HCT116 (cell line): ENCODE data around the gene HIRIP3. TPM values are rescaled to one million over a fixed set of nuclear protein-coding genes. Genes with fewer than 3 reads are reported as not detected.
A peak's percentile ranks its signal among the peaks of the same experiment; 100 is the strongest.

ENCODE experiments used
- ATAC-seq: fragments of 200-7000 bp; cut with Tn5 transposase; 2 replicates; pipeline ENCODE4 v1.9.1; 2020; ENCODE audit warnings: mild to moderate bottlenecking, moderate library complexity
- BruUV-seq: library from RNA; stranded (reverse); fragments of 400-500 nt; replicated peaks from 2 replicates; lab custom pipeline; 2021; lab: Mats Ljungman, UMichigan
- CTCF ChIA-PET: fragments of 300-600 bp; sonication (Branson Sonifier 250); formaldehyde crosslinking; loops from one replicate; lab custom pipeline; 2021; ENCODE audit warnings: antibody characterized with exemption; lab: Charles Lee
- POLR2A ChIA-PET: fragments of 300-600, 350-600 bp; sonication (Branson Sonifier 250); formaldehyde crosslinking; loops from one replicate; lab custom pipeline; 2021; ENCODE audit warnings: antibody characterized with exemption; lab: Charles Lee
- RAD21 ChIA-PET, 2 experiments: fragments of 300-600 bp; sonication (Branson Sonifier 250); formaldehyde crosslinking; loops; one replicate each; lab custom pipeline; 2023; ENCODE audit warnings: low total read pairs in 2 of 2; ENCODE audit not compliant: uncharacterized antibody in 2 of 2, unreplicated experiment in 2 of 2, low non-redundant PET in 1 of 2; lab: Charles Lee
- DNase-seq: peaks from one replicate; pipeline ENCODE4 v3.0.0-alpha.2; 2010; ENCODE audit warnings: low read depth, low spot score
- H2AFZ ChIP-seq: fragments of 200-600 bp; shearing (Covaris generic), sonication (generic); 2 replicates; pipeline ENCODE4 v1.6.1; 2017; ENCODE audit warnings: low read depth, mixed run types, mixed read lengths, antibody characterized with exemption, low read length; ENCODE audit not compliant: poor library complexity, severe bottlenecking
- H3K27ac ChIP-seq: 2 replicates; pipeline ENCODE4 v1.5.1; 2012; ENCODE audit warnings: low read depth, low read length
- H3K27me3 ChIP-seq: fragments of 200-600 bp; sonication (generic); 2 replicates; pipeline ENCODE4 v1.6.1; 2016; ENCODE audit warnings: mixed run types, low read length, mixed read lengths; ENCODE audit not compliant: insufficient read depth
- H3K36me3 ChIP-seq, 2 experiments: fragments of 200-500 bp in 1 of 2; fragments of 200-600 bp in 1 of 2; sonication (Bioruptor generic) in 1 of 2; sonication (generic) in 1 of 2; 2 replicates each; pipeline versions ENCODE4 v1.5.1 to v1.6.1; 2014 to 2016; ENCODE audit warnings: low read length in 2 of 2, inconsistent platforms in 1 of 2, mixed read lengths in 1 of 2, mixed run types in 1 of 2; ENCODE audit not compliant: insufficient read depth in 2 of 2, control insufficient read depth in 1 of 2
- H3K4me1 ChIP-seq, 2 experiments: fragments of 200-600 bp in 1 of 2; sonication (generic) in 1 of 2; 2 replicates each; pipeline versions ENCODE4 v1.5.1 to v1.6.1; 2012 to 2017; ENCODE audit warnings: low read length in 2 of 2, inconsistent platforms in 1 of 2, mild to moderate bottlenecking in 1 of 2, mixed read lengths in 1 of 2, mixed run types in 1 of 2, moderate library complexity in 1 of 2; ENCODE audit not compliant: insufficient read depth in 2 of 2, control insufficient read depth in 1 of 2
- H3K4me2 ChIP-seq: fragments of 200-600 bp; sonication (generic); 2 replicates; pipeline ENCODE4 v1.6.1; 2017; ENCODE audit warnings: mixed run types, low read length, mixed read lengths
- H3K4me3 ChIP-seq, 2 experiments: fragments of 200-600 bp in 1 of 2; sonication (generic) in 1 of 2; replicated peaks in 1 of 2; 2 replicates each; pipeline ENCODE4 v1.5.1; 2011 to 2016; ENCODE audit warnings: low read length in 2 of 2, control low read depth in 1 of 2, low read depth in 1 of 2, mild to moderate bottlenecking in 1 of 2, mixed read lengths in 1 of 2, mixed run types in 1 of 2
- H3K79me2 ChIP-seq: fragments of 200-600 bp; sonication (generic); 2 replicates; pipeline ENCODE4 v1.6.1; 2017; ENCODE audit warnings: mild to moderate bottlenecking, mixed run types, low read length, moderate library complexity, mixed read lengths; ENCODE audit not compliant: insufficient read depth
- H3K9ac ChIP-seq: fragments of 200-600 bp; sonication (generic); 2 replicates; pipeline ENCODE4 v1.6.1; 2016; ENCODE audit warnings: low read length, mixed read lengths
- H3K9me2 ChIP-seq: fragments of 200-600 bp; sonication (generic), shearing (Covaris generic); 2 replicates; pipeline ENCODE4 v1.6.1; 2017; ENCODE audit warnings: mixed run types, mild to moderate bottlenecking, moderate library complexity; ENCODE audit not compliant: insufficient read depth
- H3K9me3 ChIP-seq, 2 experiments: fragments of 200-500 bp in 1 of 2; fragments of 200-600 bp in 1 of 2; sonication (Bioruptor generic) in 1 of 2; sonication (generic) in 1 of 2; 2 replicates each; pipeline ENCODE4 v1.6.1; 2014 to 2017; ENCODE audit warnings: low read length in 2 of 2, mixed read lengths in 2 of 2, inconsistent platforms in 1 of 2, low read depth in 1 of 2, mild to moderate bottlenecking in 1 of 2, mixed run types in 1 of 2, moderate library complexity in 1 of 2; ENCODE audit not compliant: control insufficient read depth in 1 of 2, insufficient read depth in 1 of 2
- H4K20me1 ChIP-seq: fragments of 200-600 bp; sonication (generic), shearing (Covaris generic); 2 replicates; pipeline ENCODE4 v1.6.1; 2017; ENCODE audit warnings: mixed run types, mild to moderate bottlenecking, moderate library complexity; ENCODE audit not compliant: insufficient read depth
- CBX3 ChIP-seq: IDR thresholded peaks from 2 replicates; pipeline ENCODE4 v1.6.1; 2012; ENCODE audit warnings: low read depth
- CEBPB ChIP-seq: IDR thresholded peaks from 2 replicates; pipeline ENCODE4 v1.6.1; 2012; ENCODE audit warnings: low read depth
- CTCF ChIP-seq, 3 experiments: fragments of 200-600 bp in 1 of 3; sonication (generic) in 1 of 3; IDR thresholded peaks in 2 of 3; conservative IDR thresholded peaks in 1 of 3; 2 replicates each; pipeline ENCODE4 v1.5.1; 2012 to 2017; ENCODE audit warnings: low read depth in 2 of 3, low read length in 2 of 3, antibody characterized with exemption in 1 of 3, borderline replicate concordance in 1 of 3, control low read depth in 1 of 3, mild to moderate bottlenecking in 1 of 3, mixed read lengths in 1 of 3, mixed run types in 1 of 3, moderate library complexity in 1 of 3; ENCODE audit not compliant: insufficient read depth in 1 of 3
- ELF1 ChIP-seq: IDR thresholded peaks from 2 replicates; pipeline ENCODE4 v1.6.1; 2012; ENCODE audit warnings: low read depth, borderline replicate concordance
- EZH2phosphoT487 ChIP-seq: fragments of 200-600 bp; IDR thresholded peaks from 2 replicates; pipeline ENCODE4 v1.6.1; 2018; ENCODE audit warnings: antibody characterized with exemption, borderline replicate concordance
- FOSL1 ChIP-seq: IDR thresholded peaks from 2 replicates; pipeline ENCODE4 v1.6.1; 2012; ENCODE audit warnings: low read depth
- JUND ChIP-seq: IDR thresholded peaks from 2 replicates; pipeline ENCODE4 v1.6.1; 2012
- POLR2A ChIP-seq: IDR thresholded peaks from 2 replicates; pipeline ENCODE4 v1.7.0; 2011; ENCODE audit warnings: borderline replicate concordance; ENCODE audit not compliant: insufficient read depth, insufficient read length; ENCODE audit errors: extremely low read depth
- RAD21 ChIP-seq: IDR thresholded peaks from 2 replicates; pipeline ENCODE4 v1.6.1; 2012; ENCODE audit warnings: low read depth, mild to moderate bottlenecking
- REST ChIP-seq: IDR thresholded peaks from 2 replicates; pipeline ENCODE4 v1.6.1; 2012; ENCODE audit warnings: low read depth
- SIN3A ChIP-seq: IDR thresholded peaks from 2 replicates; pipeline ENCODE4 v1.6.1; 2012; ENCODE audit warnings: low read depth
- SP1 ChIP-seq: IDR thresholded peaks from 2 replicates; pipeline ENCODE4 v1.6.1; 2012; ENCODE audit warnings: low read depth
- SRF ChIP-seq: IDR thresholded peaks from 2 replicates; pipeline ENCODE4 v1.6.1; 2012; ENCODE audit warnings: low read depth
- TCF7L2 ChIP-seq: IDR thresholded peaks from 2 replicates; pipeline ENCODE4 v1.7.0; 2011; ENCODE audit warnings: borderline replicate concordance, inconsistent platforms; ENCODE audit not compliant: insufficient read depth, insufficient read length; ENCODE audit errors: extremely low read depth
- YY1 ChIP-seq: IDR thresholded peaks from 2 replicates; pipeline ENCODE4 v1.6.1; 2011; ENCODE audit warnings: low read length, low read depth, moderate library complexity, mild to moderate bottlenecking; ENCODE audit not compliant: insufficient replicate concordance; ENCODE audit errors: extremely low read depth
- ZBTB33 ChIP-seq: IDR thresholded peaks from 2 replicates; pipeline ENCODE4 v1.6.1; 2011; ENCODE audit warnings: mild to moderate bottlenecking, low read length, moderate library complexity; ENCODE audit not compliant: insufficient replicate concordance; ENCODE audit errors: extremely low read depth
- ZFX ChIP-seq: fragments of 450-650 bp; IDR thresholded peaks from 2 replicates; pipeline ENCODE4 v1.6.1; 2017
- ZNF274 ChIP-seq: fragments of 200-500 bp; sonication (Bioruptor generic); IDR thresholded peaks from 2 replicates; pipeline ENCODE4 v1.6.1; 2014; ENCODE audit warnings: mild to moderate bottlenecking, low read depth, low read length, inconsistent platforms
- intact Hi-C: fragments of 100-400 bp; cut with micrococcal nuclease; formaldehyde crosslinking; loops from 2 replicates; pipeline ENCODE4 v1.10.0; 2022
- total RNA-seq: library from RNA; stranded (reverse); gene quantifications from one replicate; pipeline ENCODE4 v1.2.1, GENCODE V29; 2021; ENCODE audit not compliant: unreplicated experiment
- TF ChIP-seq, protein P1 (sequence below): IDR thresholded peaks from 2 replicates; pipeline ENCODE4 v1.6.1; 2012
- TF ChIP-seq, protein P2 (sequence below): IDR thresholded peaks from 2 replicates; pipeline ENCODE4 v1.6.1; 2012

The HIRIP3 gene
- total RNA-seq, 1 experiment from 2014 or later, result 21.8 TPM

DNA sequence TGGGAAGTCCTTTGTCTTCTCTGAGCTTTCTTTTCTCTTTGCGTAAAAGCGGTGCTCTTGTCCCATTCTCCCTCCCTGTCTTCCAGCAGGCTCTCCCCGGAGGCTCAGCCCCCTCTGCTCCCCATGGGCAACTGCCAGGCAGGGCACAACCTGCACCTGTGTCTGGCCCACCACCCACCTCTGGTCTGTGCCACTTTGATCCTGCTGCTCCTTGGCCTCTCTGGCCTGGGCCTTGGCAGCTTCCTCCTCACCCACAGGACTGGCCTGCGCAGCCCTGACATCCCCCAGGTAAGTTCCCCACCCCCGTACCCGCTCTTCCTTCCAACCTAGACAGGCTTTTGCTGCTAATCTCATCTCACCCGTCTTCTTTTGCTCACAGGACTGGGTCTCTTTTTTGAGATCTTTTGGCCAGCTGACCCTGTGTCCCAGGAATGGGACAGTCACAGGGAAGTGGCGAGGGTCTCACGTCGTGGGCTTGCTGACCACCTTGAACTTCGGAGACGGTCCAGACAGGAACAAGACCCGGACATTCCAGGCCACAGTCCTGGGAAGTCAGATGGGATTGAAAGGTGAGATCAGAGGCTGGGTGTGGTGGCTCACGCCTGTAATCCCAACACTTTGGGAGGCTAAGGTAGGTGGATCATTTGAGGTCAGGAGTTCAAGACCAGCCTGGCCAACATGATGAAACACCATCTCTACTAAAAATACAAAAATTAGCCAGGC, 32.2 kb downstream of the HIRIP3 start:
- H3K27me3 ChIP-seq, result no peaks in the 10 kb centered on the region
- intact Hi-C loops, result no loop called here
- ChIA-PET CTCF (no interaction called here), POLR2A (interaction anchor here (4.2 kb wide), 1 partner anchor 11 kb away, joined by 18 read pairs; the partner anchor contains the start of gene TAOK2), RAD21 (no interaction called here)
- H3K79me2 ChIP-seq, result no peaks in the 10 kb centered on the region
- H3K9me2 ChIP-seq, result no peaks in the 10 kb centered on the region
- peaks cover 0 to 4% of the 10 kb centered on the region in 2 experiments; a peak in 2 of 4 replicates for H3K36me3 ChIP-seq
- peak overlapping the region; percentile 82 for H3K4me2 ChIP-seq
- ATAC-seq, result no peak
- TF ChIP-seq CTCF (IDR thresholded peaks at IDR 0.05 in 2 of 3, conservative IDR thresholded peaks at IDR 0.05 in 1 of 3; ENCODE audit: borderline replicate concordance in 1 of 3, insufficient read depth in 1 of 3, low read depth in 2 of 3, low read length in 2 of 3) (no peak), ELF1 (no peak), REST (no peak), CBX3 (no peak), ZBTB33 (no peak), YY1 (no peak), SP1 (no peak), SRF (no peak), ZNF274 (no peak), SIN3A (no peak), JUND (no peak), TCF7L2 (no peak), EZH2phosphoT487 (no peak), FOSL1 (no peak), POLR2A (no peak), ZFX (no peak), CEBPB (no peak), RAD21 (no peak)
- TF ChIP-seq, protein P1, sequence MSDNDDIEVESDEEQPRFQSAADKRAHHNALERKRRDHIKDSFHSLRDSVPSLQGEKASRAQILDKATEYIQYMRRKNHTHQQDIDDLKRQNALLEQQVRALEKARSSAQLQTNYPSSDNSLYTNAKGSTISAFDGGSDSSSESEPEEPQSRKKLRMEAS, result no peak
- TF ChIP-seq, protein P2, sequence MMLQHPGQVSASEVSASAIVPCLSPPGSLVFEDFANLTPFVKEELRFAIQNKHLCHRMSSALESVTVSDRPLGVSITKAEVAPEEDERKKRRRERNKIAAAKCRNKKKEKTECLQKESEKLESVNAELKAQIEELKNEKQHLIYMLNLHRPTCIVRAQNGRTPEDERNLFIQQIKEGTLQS, result no peak
- H3K4me1 ChIP-seq, result peaks cover 11 to 24% of the 10 kb centered on the region in 2 experiments
- BruUV-seq, result no TSS peak
- no peak overlapping the region for H2AFZ ChIP-seq
- H3K4me3 ChIP-seq, result peak overlapping the region in 1 of 2 experiments; percentile 64; a peak in 3 of 4 replicates
- H3K9me3 ChIP-seq, result no peaks in the 10 kb centered on the region
- H3K9ac ChIP-seq, result peak overlapping the region; percentile 73; the same call in 1 of the 2 replicates
- H3K27ac ChIP-seq, result peak overlapping the region; percentile 73; the same call in 1 of the 2 replicates
- no peak for DNase-seq
- H4K20me1 ChIP-seq, result no peaks in the 10 kb centered on the region
